ENCODE measurements around the gene PTX3.
A peak's percentile ranks its signal among the peaks of the same experiment; 100 is the strongest.

PTX3 gene

DNA sequence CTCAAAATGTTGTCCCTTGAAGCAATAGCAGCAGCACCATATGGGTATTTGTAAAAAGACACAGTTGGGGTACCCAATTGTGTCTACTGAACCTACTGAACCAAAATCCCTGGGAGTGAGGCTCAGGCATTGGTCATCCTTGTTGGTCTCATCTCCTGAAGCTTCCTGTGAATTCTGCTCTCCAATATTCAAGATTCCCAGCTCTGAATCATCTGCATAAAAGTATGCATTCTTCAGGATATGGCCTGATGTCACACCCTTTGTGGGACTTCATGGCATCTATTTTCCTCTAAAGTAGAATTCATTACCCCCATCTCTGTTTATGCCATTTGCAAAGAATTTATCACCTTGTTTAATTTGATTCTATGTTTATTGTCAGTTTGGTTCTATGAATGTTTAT is 13.3 kb upstream of the PTX3 start:
- no peak for DNase-seq (ENCODE audit: low spot score)

DNA sequence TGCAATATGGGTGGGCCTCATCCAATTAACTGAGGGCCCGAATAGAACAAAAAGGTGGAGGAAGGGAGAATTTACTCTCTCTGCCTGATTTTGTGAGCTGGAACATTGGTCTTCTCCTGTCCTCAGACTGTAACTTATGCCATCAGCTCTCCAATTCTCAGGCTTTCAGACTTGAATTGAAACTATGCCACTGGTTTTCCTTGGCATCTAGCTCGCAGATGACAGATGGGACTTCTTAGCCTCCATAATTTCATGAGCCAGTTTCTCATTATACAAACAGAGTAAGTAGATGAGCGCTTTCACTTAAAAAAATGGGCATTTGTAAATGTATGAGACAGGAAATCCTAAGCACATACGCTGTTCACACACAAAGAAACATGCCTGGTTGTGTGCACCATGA is 8.7 kb upstream of the PTX3 start:
- DNase-seq (ENCODE audit: low spot score): peak; percentile 21

GRCh38 chr3:157428853-157429252 is 7.8 kb upstream of the PTX3 start:
- DNase-seq (ENCODE audit: low spot score): no peak

GRCh38 chr3:157429708-157430107 is 6.9 kb upstream of the PTX3 start:
- DNase-seq (ENCODE audit: low spot score): no peak

GRCh38 chr3:157438194-157438730 is 1.6 kb downstream of the PTX3 start:
- no peak for DNase-seq (ENCODE audit: low spot score)

GRCh38 chr3:157441102-157441624 is 4.5 kb downstream of the PTX3 start:
- no peak for DNase-seq (ENCODE audit: low spot score)

DNA sequence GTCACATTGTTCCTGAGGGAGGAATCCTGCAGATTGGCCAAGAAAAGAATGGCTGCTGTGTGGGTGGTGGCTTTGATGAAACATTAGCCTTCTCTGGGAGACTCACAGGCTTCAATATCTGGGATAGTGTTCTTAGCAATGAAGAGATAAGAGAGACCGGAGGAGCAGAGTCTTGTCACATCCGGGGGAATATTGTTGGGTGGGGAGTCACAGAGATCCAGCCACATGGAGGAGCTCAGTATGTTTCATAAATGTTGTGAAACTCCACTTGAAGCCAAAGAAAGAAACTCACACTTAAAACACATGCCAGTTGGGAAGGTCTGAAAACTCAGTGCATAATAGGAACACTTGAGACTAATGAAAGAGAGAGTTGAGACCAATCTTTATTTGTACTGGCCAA is 6.1 kb downstream of the PTX3 start:
- DNase-seq (ENCODE audit: low spot score): no peak

DNA sequence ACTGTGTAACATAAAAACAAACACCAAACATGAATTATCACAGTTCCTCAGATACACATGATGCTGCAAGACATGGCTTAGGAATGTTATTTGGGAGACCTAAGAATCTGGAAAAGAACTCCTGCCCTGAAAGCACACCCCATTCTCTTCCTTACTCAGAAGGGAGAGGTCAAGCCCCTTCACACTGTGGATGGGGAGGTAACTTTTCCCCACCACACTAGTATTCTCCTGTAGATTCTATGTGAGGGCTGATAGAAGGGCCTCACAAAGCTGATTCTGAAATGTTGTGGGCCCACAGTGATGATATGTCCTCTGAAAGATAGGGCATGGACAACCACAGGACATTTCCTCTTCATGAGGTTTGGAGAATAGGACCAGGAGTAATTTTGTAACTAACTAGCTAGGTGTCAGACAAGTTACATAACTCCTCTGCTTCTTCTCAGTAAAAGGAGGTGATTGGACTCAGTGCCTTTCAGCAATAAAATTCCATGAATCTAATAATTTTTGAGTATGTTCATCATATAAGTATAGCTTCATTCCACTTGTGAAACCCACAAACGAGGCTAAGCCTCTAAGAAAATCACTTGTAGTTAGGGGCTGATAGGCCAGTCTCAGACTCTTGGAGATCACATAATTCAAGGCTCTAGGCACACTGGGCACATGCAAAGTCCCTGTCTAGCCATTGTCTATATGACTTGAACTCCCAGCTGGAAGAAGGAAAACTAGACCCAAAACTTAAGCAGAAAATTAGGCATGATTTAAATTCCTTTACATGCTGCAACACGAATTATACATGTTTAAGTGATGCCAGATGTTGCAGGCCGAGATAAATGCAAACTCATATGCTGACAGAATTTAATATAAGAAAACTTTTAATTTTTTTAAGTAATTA is 7.5 kb downstream of the PTX3 start:
- no peak for DNase-seq (ENCODE audit: low spot score)

GRCh38 chr3:157444797-157445184 is 8.1 kb downstream of the PTX3 start:
- no peak for DNase-seq (ENCODE audit: low spot score)

DNA sequence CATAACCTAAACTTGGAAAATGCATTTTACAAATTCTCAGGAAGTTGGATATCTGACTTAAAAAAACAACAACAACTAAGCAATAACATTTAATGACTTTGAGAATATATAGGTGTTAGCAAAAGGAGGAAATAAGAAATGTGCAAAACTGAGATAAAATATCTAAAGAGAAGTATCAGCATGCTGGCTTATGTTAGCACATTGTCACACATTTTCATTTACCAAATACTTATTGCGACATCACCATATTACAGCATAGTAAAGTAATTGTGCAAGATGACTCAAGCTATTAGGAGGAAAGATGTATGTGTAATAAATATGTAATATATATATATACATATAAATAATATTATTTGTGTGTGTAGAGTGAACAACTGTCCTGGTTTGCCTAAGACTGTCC is 9.2 kb downstream of the PTX3 start:
- no peak for DNase-seq (ENCODE audit: low spot score)

DNA sequence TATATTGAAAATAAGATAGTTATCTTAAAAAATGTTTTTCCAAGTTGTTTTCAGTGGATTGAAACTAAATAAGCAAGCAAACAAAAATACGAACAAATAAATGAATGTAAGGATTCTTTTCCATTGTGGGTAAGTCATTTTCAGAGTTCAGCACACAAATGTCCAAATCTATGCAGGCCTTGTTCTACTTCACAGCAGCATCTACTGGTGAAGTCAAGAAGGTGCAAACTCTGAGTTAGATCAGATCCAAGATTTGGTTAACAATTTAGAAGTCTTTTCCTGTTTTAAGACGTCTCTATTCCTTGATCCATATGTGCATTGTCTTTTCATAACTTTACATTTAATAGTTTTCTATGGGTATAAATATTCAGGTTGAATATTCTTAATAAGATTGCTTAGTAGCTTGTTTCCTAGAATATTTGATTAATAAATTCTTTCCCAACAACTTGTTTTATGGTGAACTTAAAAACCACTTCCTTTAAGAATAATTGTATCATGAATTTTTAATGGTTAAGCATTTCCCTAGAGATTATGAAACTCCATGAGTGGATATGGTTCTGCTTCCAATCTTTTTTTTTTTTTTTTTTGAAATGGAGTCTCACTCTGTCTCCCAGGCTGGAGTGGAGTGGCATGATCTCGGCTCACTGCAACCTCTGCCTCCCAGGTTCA is 10.5 kb downstream of the PTX3 start:
- DNase-seq (ENCODE audit: low spot score): peak; percentile 46

- no peak for DNase-seq (ENCODE audit: low spot score)
Observed at GRCh38 chr3:157452097-157452496, 15.4 kb downstream of the PTX3 start.

DNA sequence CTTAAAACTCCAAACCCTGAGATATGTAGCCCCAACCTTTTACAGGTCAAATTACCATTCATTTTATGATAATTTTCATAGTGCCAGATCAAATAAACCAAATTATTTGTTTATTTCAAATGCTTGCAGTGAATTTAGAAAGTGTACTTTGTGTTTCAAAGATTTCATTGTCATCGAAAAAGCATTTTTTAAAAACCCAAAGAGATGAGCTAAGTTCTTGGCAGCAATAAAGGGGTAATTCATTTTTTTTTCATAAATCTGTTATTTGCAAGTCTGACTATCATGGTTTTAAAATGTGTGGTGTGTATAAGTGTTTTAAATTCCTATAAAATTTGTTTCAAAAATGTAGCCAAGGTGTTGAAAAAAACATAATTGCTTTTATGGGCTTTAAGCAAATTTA is 17.2 kb downstream of the PTX3 start:
- DNase-seq (ENCODE audit: low spot score): no peak

- no peak for DNase-seq (ENCODE audit: low spot score)
Observed at GRCh38 chr3:157459706-157460105, 23.1 kb downstream of the PTX3 start.

DNA sequence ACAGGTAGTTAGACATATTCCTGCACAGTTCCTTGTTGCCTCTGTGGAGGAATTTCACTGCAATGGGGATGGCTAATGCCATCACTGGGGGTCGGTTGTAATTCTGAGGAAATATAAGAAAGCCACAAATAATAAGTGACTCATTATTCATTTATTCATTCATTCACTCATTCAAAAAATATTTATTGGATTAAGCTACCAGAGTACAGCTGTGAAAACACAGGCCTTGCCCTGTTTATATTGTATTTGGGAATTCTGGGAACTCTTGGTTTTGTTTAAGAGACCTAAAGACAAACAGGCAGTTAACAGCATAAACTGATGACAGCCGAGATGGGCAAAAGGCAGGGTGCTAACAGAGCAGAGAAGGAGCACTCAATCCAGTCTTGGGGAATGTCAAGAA is 23.6 kb downstream of the PTX3 start:
- DNase-seq (ENCODE audit: low spot score): no peak

DNA sequence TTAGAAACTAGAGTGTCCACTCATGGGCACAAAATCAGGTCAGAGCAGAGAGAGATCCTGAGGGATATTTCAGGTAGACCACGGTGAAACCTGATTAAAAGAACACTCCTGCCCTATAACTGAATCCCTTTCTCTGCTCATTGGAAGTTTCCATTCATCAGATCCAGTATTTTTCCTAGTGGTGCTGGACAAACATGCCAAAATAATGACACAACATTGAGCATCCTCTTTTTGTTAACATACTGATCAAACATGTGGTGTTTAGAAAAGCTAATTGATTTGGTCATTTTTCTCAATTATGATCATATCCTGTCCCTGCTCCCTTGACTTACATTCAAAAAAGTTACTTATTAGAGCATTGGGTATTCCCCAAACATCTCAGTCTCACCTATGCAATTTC is 27.2 kb downstream of the PTX3 start:
- no peak for DNase-seq (ENCODE audit: low spot score)

- no peak for DNase-seq (ENCODE audit: low spot score)
Observed at GRCh38 chr3:157464321-157464720, 27.7 kb downstream of the PTX3 start.

GRCh38 chr3:157465741-157466140 is 29.1 kb downstream of the PTX3 start:
- no peak for DNase-seq (ENCODE audit: low spot score)

DNA sequence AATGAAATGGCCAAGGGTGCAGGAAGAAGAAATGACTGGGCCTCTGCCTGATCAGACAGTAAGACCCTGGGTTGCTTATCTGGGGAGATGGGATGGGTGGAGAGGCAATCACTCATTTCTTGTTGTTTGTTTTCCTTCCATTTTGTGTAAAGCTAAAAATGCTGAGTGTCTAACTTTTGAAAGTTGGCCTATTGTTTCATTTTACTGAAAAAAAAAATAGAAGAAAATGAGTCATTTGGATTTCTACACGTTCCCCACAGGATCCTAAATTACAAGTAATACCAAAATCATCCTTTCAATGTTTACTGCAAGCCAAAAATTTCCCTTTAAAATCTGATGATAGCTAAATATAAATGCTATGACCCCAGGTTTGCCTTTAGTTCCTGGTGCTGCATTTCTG is 30.6 kb downstream of the PTX3 start:
- no peak for DNase-seq (ENCODE audit: low spot score)

DNA sequence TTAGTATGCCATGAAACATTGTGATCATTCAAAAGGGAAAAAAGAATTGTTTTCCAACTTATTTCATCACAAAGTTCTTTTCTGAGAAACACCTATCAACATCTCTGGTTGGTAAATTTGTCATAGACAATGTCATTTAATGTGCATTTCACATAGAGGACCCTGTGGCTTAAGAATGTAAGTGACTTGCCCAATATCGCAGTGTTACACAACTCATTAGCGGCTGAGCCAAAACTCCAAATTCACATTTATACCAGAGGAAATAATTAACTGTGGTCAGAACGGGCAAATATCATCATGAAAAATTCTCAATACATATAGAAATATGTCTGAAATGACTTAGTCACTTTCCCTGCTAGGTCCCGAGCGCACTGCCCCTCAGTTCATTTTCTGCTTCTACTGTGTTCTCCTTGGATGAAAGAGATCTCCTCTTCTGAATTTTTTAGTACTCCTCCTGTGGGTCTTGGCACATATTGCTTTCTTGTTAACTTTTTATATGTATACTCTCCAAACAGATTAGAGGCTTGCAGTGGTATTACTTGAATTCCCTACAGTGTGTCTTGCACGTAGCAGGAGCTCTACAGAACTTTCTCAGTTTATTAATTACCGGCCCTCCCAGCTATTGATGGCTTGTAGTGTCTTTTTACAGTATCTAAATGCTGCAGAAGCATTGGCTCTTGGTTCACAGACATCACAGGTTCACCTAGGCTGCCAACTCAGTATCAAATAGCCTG is 33.1 kb downstream of the PTX3 start:
- DNase-seq (ENCODE audit: low spot score): no peak

- no peak for DNase-seq (ENCODE audit: low spot score)
Observed at GRCh38 chr3:157471064-157471463, 34.4 kb downstream of the PTX3 start.

GRCh38 chr3:157472648-157473047 is 36.0 kb downstream of the PTX3 start:
- DNase-seq (ENCODE audit: low spot score): no peak
